Left hindlimb (tissue), 1 donor: Measurements from ENCODE around the gene SIRT3.
"Not testable (repeated sequence)": the region's sequence is repeated elsewhere in the genome, so short reads cannot be mapped to it uniquely, and the experiment has no call there.

ENCODE experiments used
- DNase-seq: peaks from one replicate; pipeline ENCODE4 v3.0.0-alpha.2; 2018

SIRT3 gene

DNA sequence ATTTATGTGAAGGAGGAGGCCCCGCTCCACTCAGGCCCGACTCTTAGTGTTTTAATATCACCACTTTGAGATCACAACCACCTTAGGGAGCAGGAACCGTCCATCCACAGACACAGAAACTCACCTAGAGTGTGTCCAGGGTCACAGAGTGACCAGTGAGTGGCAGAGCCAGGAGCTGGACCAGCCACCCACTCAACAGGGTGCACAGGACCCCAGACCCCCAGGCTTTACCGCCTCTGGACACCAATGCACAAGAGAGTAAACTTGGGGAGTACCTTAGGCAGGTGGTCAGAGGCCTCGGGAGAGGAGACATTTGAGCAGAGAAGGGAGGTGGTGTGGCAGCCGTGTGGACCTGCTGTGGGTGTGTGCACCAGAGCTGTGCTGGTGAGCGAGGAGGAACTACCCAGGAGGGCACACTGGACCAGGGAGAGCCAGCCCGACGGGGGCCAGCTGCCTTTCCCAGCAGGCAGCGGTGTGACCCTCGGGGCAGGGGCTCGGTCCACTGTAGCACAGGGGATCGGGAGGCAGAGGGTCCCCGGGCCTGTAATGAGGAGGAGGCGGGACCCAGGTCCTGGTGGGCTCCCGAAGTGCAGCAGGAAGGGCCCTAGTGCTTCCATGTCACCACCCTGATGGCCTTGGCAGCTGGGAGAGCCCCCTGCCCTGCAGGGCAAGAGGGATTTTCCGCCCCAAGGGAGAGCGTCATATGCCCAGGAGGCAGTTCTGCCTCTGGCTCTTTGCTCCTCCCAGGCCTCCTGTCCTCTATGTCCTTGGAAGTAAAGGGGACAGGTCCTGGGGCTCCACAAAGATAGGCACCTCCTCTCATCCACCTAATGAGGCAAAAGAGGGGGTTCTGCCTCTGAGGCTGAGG lies 34.5 kb upstream of the SIRT3 start:
- no peak for DNase-seq

GRCh38 chr11:269146-269890 lies 33.2 kb upstream of the SIRT3 start:
- DNase-seq = no peak

DNA sequence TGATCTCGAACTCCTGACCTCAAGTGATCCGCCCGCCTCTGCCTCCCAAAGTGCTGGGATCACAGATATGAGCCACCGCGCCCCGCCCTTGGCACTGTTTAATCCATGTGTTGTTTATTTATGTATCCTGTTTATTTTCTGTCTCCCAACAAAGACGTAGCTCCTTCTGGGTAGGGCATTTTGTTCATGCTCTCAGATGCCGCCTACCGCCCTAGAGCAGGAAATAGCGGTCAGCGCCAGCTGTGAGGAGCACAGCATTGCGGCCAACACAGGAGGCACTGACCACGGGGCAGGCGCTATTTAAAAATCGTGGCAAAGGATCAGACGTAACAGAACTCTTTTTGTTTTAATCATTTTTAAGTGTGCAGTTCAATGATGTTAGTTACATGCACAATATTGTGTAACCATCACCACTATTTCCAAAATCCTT lies 32.6 kb upstream of the SIRT3 start:
- not testable (repeated sequence) for DNase-seq

- no peak for DNase-seq
These were observed 31.4 kb upstream of the SIRT3 start for GRCh38 chr11:267491-267994.

DNA sequence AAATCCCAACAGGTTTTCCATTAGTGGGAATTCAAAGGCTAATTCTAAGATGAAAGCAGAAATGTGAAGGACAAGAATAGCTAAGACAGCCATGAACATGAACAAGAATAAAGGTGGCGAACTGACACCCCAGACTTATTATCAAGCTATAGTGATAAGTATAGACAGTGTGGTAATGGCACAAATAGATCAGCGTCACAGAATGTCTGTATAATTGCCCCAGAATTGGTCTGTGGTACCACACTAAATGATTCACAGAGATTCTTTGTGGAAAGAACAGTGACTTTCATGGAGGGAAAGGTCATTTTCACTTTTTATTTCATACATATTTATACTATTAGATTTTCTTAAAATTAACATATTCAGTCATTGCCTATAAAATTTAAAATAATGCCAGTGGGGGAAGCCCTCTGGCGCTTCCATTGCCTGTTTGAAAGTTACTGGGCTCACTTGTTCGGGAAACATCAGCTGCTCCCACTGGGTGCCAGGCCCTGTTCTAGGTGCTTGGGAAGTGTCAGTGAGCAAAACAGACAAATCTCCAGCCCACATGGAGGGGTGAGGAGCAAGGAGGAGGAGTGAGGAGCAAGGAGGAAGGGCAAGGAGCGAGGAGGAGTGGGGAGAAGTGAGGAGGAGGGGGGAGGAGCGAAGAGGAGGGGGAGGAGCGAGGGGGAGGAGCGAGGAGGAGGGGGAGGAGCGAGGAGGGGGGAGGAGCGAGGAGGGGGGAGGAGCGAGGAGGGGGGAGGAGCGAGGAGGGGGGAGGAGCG lies 30.7 kb upstream of the SIRT3 start:
- no peak for DNase-seq

- no peak for DNase-seq
These were observed 25.5 kb upstream of the SIRT3 start for GRCh38 chr11:261624-262023.

DNA sequence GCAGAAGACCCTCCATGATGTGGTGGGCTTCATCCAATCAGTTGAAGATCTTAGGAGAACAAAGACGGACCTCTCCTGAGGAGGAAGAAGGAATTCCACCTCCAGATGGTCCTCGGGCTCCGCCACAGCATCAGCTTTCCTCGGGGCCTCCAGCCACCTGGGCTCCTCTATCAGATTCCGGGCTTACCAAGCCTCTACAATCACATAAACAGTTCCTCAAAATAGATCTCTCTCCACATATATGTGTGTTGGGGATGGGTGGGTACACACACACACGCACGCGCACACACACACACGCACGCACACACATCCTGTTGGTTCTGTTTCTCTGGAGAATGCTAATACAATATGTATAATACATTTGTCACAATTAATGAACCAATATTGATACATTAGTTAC lies 23.3 kb upstream of the SIRT3 start:
- DNase-seq = no peak

DNA sequence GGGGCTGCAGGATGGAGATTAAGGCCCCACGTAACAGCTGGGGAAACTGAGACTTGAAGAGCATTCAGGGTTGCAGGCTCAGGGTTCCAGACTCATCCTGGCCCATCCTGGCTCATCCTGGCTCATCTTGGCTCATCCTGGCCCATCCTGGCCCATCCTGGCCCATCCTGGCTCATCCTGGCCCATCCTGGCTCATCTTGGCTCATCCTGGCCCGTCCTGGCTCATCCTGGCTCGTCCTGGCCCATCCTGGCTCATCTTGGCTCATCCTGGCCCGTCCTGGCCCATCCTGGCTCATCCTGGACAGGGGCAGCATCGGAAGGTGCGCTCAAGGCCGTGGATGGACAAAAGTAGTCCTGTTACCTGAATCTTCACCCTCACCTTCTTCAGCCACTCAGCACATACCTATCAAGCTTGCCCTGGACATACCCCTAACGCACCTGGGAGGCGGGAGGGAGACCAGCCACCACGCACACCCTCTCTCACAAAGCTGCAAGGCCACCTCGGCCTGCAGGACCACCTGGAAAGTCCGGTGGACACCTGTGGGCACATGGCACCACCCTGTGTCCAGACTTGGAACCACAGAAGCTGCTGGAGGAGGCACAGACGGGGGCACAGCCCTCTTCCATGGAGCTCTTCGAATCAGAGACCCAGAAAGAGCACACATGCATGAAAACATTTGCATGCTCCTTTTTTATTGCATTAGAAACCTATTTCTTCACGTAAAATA lies 21.8 kb upstream of the SIRT3 start:
- DNase-seq = no peak

- DNase-seq = no peak
These were observed 21.0 kb upstream of the SIRT3 start for GRCh38 chr11:256952-257737.

GRCh38 chr11:255816-256215 lies 19.7 kb upstream of the SIRT3 start:
- DNase-seq = no peak

- no peak for DNase-seq
These were observed 19.0 kb upstream of the SIRT3 start for GRCh38 chr11:255176-255575.

DNA sequence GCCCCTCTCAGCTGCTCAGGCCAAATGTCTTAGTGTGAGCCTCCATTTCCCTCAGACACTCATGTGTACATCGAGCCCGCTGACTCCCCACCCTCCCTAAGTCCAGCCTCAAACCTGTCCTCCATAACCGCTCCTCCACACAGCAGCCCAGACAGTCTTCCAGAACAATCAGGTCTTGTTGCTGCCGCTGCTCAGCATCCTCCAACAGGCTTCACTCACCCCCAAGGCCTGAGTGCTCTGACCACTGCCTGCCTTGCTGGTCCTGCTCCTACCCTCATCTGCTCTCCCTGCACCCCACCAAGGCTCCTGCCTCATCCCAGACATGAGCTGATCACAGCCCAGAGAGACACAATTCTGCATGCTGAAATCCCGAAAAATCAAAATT lies 17.7 kb upstream of the SIRT3 start:
- no peak for DNase-seq

DNA sequence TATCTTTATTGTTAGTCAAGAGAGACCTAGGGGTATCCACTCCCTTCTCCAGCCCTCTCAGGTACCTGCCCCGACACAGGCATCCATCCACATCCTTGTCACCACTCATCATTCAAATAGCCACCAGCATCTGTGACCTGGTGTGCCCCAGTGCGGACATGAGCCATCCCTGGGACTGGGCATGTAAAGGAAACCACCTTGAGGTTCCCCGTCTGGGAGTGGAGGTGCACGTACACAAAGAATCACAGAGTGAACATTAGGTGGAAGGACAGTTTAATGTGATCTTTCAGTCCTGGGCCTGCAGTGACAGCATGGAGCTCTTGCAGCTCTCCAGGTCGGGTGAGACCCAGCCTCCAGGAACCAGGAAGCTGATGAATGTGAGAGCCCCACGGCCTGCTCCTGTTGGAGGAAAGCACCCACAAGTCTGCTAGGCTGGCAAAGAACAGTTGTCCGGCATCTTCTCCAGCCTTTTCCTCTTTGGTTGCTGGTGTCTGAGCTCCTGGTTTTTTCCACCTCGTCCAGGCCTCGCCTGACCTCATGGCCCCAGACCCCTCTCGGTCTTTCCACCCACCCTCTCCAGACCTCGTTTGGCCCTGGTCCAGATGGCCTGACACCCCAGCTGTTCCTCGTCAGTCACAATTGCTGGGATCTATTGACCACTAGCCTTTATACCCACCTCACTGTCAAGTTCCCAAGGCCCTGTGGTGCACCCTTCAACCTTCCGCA lies 17.2 kb upstream of the SIRT3 start:
- no peak for DNase-seq

DNA sequence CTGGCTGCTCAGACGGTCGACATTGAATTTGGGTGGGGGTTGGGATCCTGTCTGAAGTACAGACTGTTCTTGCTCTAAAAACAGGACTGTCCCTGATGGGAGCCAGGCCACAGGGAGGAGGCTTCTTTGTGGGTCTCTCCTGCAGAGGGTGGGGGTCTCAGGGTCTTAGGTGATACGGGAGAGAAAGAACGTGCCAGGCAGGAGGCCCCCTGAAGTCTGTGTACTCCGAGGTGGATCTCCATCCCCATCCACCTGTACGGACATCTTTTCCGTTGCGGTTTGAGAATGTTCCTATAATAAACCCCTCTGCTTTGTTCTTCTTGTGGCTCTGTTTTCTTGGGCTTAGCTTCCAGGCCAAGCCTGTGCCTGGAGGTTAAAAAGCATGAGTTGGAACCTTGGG lies 16.5 kb upstream of the SIRT3 start:
- DNase-seq = no peak

DNA sequence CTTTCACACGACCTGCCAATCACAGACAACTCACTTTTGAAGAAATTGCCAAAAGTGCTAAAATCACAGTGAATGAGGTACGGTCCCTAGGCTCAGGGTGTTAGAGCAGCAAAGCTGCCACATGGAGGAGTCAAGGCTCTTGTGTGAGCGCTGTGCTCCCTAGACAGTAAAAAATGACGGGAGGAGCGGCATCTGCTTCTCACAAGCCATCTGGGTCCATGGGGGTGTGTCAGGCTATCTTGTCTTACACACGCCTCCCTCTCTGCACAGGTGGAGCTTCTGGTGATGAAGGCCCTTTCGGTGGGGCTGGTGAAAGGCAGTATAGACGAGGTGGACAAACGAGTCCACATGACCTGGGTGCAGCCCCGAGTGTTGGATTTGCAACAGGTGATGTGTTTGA lies 15.4 kb upstream of the SIRT3 start:
- DNase-seq = no peak

DNA sequence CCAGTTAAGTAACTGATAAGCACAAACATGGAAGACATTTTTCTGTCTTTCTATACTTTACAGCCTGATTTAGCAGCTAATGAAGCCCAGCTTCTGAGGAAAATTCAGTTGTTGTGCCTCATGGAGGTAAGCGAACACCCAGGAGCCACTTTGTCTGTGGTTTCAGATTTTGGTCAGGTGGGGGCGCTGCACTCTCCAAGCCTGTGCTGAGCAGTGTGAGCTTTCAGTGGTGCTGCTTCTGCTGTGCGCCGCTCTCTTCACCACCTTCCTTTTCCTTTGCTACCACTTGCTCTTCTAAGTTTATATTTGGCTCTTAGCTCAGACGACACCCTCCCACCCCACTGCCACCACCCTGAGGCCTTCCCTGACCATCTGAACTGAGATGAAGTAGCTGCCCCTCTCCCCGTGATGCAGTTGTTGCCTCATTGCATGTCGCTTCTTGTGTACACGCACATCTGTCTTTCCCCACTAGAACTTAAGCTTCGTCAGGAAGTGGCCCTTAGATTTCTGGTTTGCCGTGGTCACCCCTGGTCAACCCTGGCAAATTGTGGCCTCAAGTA lies 14.7 kb upstream of the SIRT3 start:
- no peak for DNase-seq

DNA sequence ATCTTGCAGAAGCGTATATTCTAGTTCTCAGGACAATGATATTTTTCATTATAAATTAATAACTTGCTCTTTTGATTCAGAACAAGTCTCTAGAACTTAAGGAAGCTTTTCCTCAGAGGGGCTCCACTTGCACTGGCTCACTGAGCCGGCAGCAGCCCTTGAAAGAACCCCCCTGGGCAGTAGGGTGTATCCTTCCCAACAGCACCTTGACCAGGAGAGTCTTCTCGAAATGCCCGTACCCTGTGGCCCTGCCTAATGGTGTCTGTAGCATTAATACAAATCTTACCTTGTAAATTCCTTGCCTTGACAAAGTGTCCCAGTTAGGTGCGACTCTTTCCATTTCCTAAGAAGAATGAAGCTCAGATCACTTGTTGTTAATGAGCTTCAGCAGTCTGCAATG lies 14.1 kb upstream of the SIRT3 start:
- no peak for DNase-seq

- no peak for DNase-seq
These were observed 12.9 kb upstream of the SIRT3 start for GRCh38 chr11:249062-249461.

DNA sequence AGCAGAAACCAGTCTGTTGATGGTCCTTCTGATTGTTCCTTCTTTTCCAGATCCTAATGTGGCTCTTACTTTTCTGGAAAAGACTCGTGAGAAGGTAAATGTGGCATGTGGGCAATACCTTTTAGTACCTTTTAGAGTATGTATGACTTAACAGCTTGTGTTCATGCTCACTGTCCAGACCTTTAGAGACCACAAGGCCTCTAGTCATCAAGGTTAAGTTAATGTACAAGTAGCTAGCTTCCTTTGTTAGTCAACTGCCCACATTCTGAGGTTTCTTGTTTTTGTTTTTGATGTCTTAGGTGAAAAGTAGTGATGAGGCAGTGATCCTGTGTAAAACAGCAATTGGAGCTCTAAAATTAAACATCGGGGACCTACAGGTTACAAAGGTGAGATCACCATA lies 8.2 kb upstream of the SIRT3 start:
- no peak for DNase-seq

DNA sequence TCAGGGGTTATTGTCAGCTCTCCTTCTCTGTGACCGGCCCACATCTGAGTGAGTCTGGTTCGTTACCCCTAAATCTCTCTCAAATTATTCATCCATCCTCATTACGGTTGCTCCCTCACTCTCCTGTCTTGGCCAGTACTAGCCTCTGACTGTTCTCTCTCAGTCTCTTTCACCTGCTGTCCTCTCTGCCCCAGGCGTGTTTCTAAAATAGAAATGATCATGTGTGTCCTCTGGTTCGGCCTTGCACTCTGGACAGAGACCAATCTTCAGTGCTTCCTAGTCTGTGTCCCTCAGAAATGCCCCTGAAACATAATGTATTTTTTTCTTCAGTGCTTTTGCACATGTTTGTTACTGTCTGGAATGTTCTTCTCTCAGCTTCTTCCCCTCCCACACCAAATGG lies 5.5 kb upstream of the SIRT3 start:
- DNase-seq = no peak

GRCh38 chr11:240315-240714 lies 4.2 kb upstream of the SIRT3 start:
- DNase-seq = no peak
